ENCODE data around the gene TPRX2. TPM values are rescaled to one million over a fixed set of nuclear protein-coding genes. Genes with fewer than 3 reads are reported as not detected.

Gene TPRX2
- total and polyA plus RNA-seq, 2 of the 8 experiments (the other 6 are each of a cell fraction or from before 2014, with no cell fraction given) = not detected

- Histone ChIP-seq H3K4ac (replicated peaks; ENCODE audit: insufficient read length, low read depth, low read length) (no peak overlapping the region), H4K8ac (ENCODE audit: extremely low read depth, insufficient read depth, low read length) (no peak overlapping the region), H3K4me1 (replicated peaks in 1 of 4; ENCODE audit: control insufficient read depth in 3 of 4, insufficient read depth in 4 of 4, low read length in 3 of 4) (no peaks in the 10 kb centered on the region), H3K9me3 (ENCODE audit: insufficient read depth in 2 of 2, low read depth in 1 of 2, low read length in 1 of 2) (no peaks in the 10 kb centered on the region), H3K79me1 (ENCODE audit: low read depth, low read length) (no peaks in the 10 kb centered on the region), H4K5ac (ENCODE audit: insufficient read length, low read depth, low read length) (no peak overlapping the region), H3K23ac (ENCODE audit: insufficient read length) (no peak overlapping the region), H2AK5ac (ENCODE audit: low read depth, low read length) (no peak overlapping the region), H3K4me2 (ENCODE audit: insufficient read depth in 1 of 2, low read depth in 2 of 2, low read length in 2 of 2) (no peak overlapping the region), H3K27ac (ENCODE audit: low read depth, low read length) (no peak overlapping the region), H4K91ac (replicated peaks; ENCODE audit: insufficient read length, low read length) (no peak overlapping the region), H2BK12ac (ENCODE audit: low read depth, low read length) (no peak overlapping the region), H2BK120ac (replicated peaks; ENCODE audit: low read depth, low read length) (no peak overlapping the region), H2BK20ac (ENCODE audit: low read length) (no peak overlapping the region), H3K79me2 (ENCODE audit: control insufficient read depth in 1 of 2, insufficient read depth in 2 of 2, low read length in 2 of 2) (no peaks in the 10 kb centered on the region), H3K27me3 (replicated peaks in 1 of 4; ENCODE audit: control insufficient read depth in 3 of 4, extremely low read depth in 1 of 4, insufficient read depth in 3 of 4, low read length in 3 of 4) (no peaks in the 10 kb centered on the region), H2BK15ac (ENCODE audit: low read length) (no peak overlapping the region), H3K56ac (replicated peaks; ENCODE audit: insufficient read length, low read depth, low read length) (no peak overlapping the region), H3K23me2 (ENCODE audit: low read depth, low read length) (no peaks in the 10 kb centered on the region), H4K20me1 (replicated peaks in 1 of 2; ENCODE audit: control insufficient read depth in 1 of 2, insufficient read depth in 2 of 2, low read length in 2 of 2) (no peaks in the 10 kb centered on the region), H3K4me3 (ENCODE audit: extremely low read depth in 1 of 4, insufficient read depth in 2 of 4, low read depth in 3 of 4, low read length in 4 of 4) (no peak overlapping the region), H3K36me3 (ENCODE audit: control insufficient read depth in 2 of 4, insufficient read depth in 4 of 4, low read length in 3 of 4) (no peaks in the 10 kb centered on the region), H3K18ac (ENCODE audit: extremely low read depth, low read length) (no peak overlapping the region), H3K9ac (replicated peaks in 1 of 4; ENCODE audit: extremely low read depth in 1 of 4, low read depth in 3 of 4, low read length in 3 of 4) (no peak overlapping the region), H2AFZ (ENCODE audit: low read length) (no peak overlapping the region), H2BK5ac (ENCODE audit: low read depth, low read length) (no peak overlapping the region), H3K14ac (ENCODE audit: insufficient read length) (no peak overlapping the region)
- TF ChIP-seq CBX5 (IDR thresholded peaks at IDR 0.05; ENCODE audit: low read depth, low read length) (no peak), RBBP5 (IDR thresholded peaks at IDR 0.05; ENCODE audit: borderline replicate concordance, low read depth, low read length) (no peak), SRF (IDR thresholded peaks at IDR 0.05; ENCODE audit: low read depth, low read length) (no peak), USF2 (IDR thresholded peaks at IDR 0.05; ENCODE audit: low read length) (no peak), TAF1 (IDR thresholded peaks at IDR 0.05; ENCODE audit: low read depth, low read length) (no peak), POU5F1 (IDR thresholded peaks at IDR 0.05; ENCODE audit: low read depth, low read length) (no peak), BRCA1 (IDR thresholded peaks at IDR 0.05; ENCODE audit: low read depth, low read length) (no peak), MAFK (IDR thresholded peaks at IDR 0.05; ENCODE audit: low read depth, low read length) (no peak), SP4 (IDR thresholded peaks at IDR 0.05; ENCODE audit: low read length) (no peak), SIX5 (IDR thresholded peaks at IDR 0.05; ENCODE audit: low read depth, low read length) (no peak), ATF3 (IDR thresholded peaks at IDR 0.05; ENCODE audit: insufficient read depth, low read depth, low read length) (no peak)
- no peak for DNase-seq (ENCODE audit: low read depth in 1 of 2, low spot score in 2 of 2)
- CTCF ChIA-PET (ENCODE audit: partially characterized antibody) = no interaction called here
- WGBS, 2 experiments (ENCODE audit: extremely low coverage in 1 of 2, insufficient coverage in 1 of 2, insufficient read length in 1 of 2, insufficient replicate concordance in 2 of 2, low coverage in 1 of 2, low lambda C conversion rate in 2 of 2, missing lambda C conversion rate in 1 of 2) = 77% methylated on average over 9 of the region's 9 CpGs; no CpG with 5 or more reads in 1 of the 2 experiments
- POLR2A ChIA-PET (ENCODE audit: partially characterized antibody) = no interaction called here
- FAIRE-seq = no peak
Observed at GRCh38 chr19:47897861-47898260, 38.8 kb downstream of the TPRX2 start.

All from H1 (cell line).